Heart left ventricle (tissue), 16 donors: ENCODE measurements around the gene RBM8A. TPM values are rescaled to one million over a fixed set of nuclear protein-coding genes. Genes with fewer than 3 reads are reported as not detected.

Source experiments
- ATAC-seq, 4 donors: fragments of 200-7000 bp; cut with Tn5 transposase; one replicate each; pipeline ENCODE4 v1.9.1; 2020 to 2022; ENCODE audit warnings: moderate library complexity in 4 of 4, mild to moderate bottlenecking in 3 of 4, moderate number of reproducible peaks in 1 of 4
- DNase-seq, 5 donors: peaks; one replicate each; pipeline ENCODE4 v3.0.0-alpha.2; 2020
- H3K27ac ChIP-seq, 12 donors: fragments of 200-600 bp; sonication (generic) in 4 of 12; one replicate each; pipeline versions ENCODE4 v1.5.0 to v1.8.0; 2016 to 2022; ENCODE audit warnings: mild to moderate bottlenecking in 2 of 12
- H3K27me3 ChIP-seq, 9 donors: fragments of 200-600 bp; sonication (generic) in 2 of 9; one replicate each; pipeline versions ENCODE4 v1.5.1 to v1.8.0; 2016 to 2022; ENCODE audit warnings: mild to moderate bottlenecking in 3 of 9
- H3K36me3 ChIP-seq, 9 donors: fragments of 200-600 bp; sonication (generic) in 2 of 9; one replicate each; pipeline versions ENCODE4 v1.5.0 to v1.8.0; 2018 to 2022; ENCODE audit warnings: mild to moderate bottlenecking in 2 of 9
- H3K4me1 ChIP-seq, 12 donors: fragments of 200-600 bp; sonication (generic) in 4 of 12; one replicate each; pipeline versions ENCODE4 v1.5.0 to v1.8.0; 2016 to 2022; ENCODE audit warnings: mild to moderate bottlenecking in 3 of 12
- H3K4me3 ChIP-seq, 12 donors: fragments of 200-600 bp; sonication (generic) in 4 of 12; one replicate each; pipeline versions ENCODE4 v1.5.0 to v1.8.0; 2017 to 2022; ENCODE audit warnings: mild to moderate bottlenecking in 9 of 12, moderate library complexity in 4 of 12
- H3K9me3 ChIP-seq, 12 donors: fragments of 200-600 bp; sonication (generic) in 4 of 12; one replicate each; pipeline versions ENCODE4 v1.5.0 to v1.8.0; 2016 to 2022; ENCODE audit warnings: mild to moderate bottlenecking in 1 of 12
- CTCF ChIP-seq, 12 donors: fragments of 200-600 bp; sonication (generic) in 4 of 12; IDR thresholded peaks; one replicate each; pipeline versions ENCODE4 v1.5.0 to v1.8.0; 2018 to 2022; ENCODE audit warnings: antibody characterized with exemption in 12 of 12, mild to moderate bottlenecking in 5 of 12
- POLR2A ChIP-seq, 2 donors: fragments of 450-650 bp; IDR thresholded peaks; one replicate each; pipeline ENCODE4 v1.6.1; 2017; ENCODE audit warnings: antibody characterized with exemption in 2 of 2, mild to moderate bottlenecking in 2 of 2, moderate library complexity in 2 of 2
- WGBS, 4 donors: extraction: QIAGEN DNeasy Blood & Tissue Kit in 2 of 4; methylation state at CpG; one replicate each; pipeline versions ENCODE4 v1.1.5 to v1.1.7; 2013 to 2018; 5-methylcytosine and 5-hydroxymethylcytosine counted together
- intact Hi-C, 10 donors: fragments of 100-400 bp; cut with DNase I; formaldehyde crosslinking; loops; one replicate each; pipeline versions ENCODE4 v1.11.1 to v1.14.2; 2022
- polyA plus RNA-seq, 2 donors: library from polyadenylated mRNA; stranded (reverse); fragments of 200-250 nt; gene quantifications; one replicate each; pipeline ENCODE4 v1.2.3, GENCODE V29; 2013
- total RNA-seq, 9 donors: library from RNA; depleted of rRNA in 2 of 9; stranded (reverse); fragments of >200 nt in 2 of 9; fragmentation: NEBNext Ultra II Directional in 3 of 9; extraction: Animal tissue kit (Norgen Biotek cat#: 25700) in 3 of 9; gene quantifications; one replicate each; pipeline versions ENCODE4 v1.1.0 to v1.2.4, GENCODE V29; 2016 to 2023
- donor health status: ischemic (EF 13 %, LVEDD 7.1; RV severe dilation, severe dysfunction).
- donor health status: healthy with polysubstance abuse.
- donor health status: DM: no; HTN: yes; CAD: no.
- donor health status: DM: no; HTN: no; CAD: no.
- donor health status: ischemic (EF 25% LVEDD 6.9; RV normal size, moderate dysfunction).
- donor health status: ischemic (EF 25% LVEDD 5.7; RV mildly dilated, moderate dysfunction).
- donor health status: healthy.
- donor health status: DM: yes; HTN: yes; CAD: no.
- donor health status: ischemic (EF 35%, LVEDD 5.7; RV mildly dilated, moderate dysfunction).
- donor health status: nonischemic (EF 11% LVEDD 7.7; RV severe dilation, severe dysfunction).
- donor health status: DM: yes; HTN: yes; CAD: no.
- donor health status: PGD.
- donor health status: ischemic (EF 29% LVEDD 5.4; RV normal size, mild dysfunction).
- donor health status: nonischemic (EF 23%, LVEDD 6.1; RV moderate dilation, normal function).

The RBM8A gene
- total and polyA plus RNA-seq, 11 donors, result 57.9 to 186 (median 75.7) TPM

DNA sequence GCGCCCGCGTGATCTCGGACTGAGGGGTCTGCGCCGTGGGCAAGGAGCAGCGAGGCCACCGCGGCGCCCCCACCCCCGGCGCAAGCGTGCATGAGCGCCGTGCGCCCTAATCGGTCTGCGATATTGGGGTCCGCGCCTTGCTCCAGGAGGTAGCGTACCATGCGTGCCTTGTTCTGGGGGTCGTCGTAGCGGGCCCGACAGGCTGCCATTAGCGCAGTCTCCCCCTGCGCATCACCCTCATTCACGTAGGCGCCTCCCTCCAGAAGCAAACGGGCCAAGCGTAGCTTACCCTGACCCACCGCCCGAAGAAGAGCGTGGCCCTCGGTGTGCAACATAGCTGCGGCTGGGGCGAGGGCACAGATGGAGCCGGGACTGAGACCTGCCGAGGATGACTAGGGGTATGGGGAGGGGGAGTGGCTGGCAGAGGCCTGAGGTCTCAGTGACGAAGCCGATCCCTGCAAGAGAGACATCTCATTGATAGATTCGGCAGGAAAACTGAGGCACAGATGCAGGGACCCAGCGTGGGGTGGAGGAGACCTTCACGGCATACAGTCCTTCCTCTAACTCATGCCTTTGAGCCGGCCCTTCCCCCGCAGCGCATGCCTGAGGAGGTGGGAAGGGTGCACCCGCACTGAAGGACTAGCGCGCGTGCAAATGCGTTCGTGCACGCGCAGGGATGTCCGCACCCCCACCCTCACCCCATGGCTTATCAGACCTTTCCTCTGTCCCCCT lies 34.3 kb upstream of the RBM8A start:
- DNase-seq (peak; percentile 55 to 67 (median 62)), ATAC-seq (peak in 1 of 4 donors; percentile 2)
- no peak for TF ChIP-seq CTCF (IDR thresholded peaks at IDR 0.05)
- TF ChIP-seq POLR2A (IDR thresholded peaks at IDR 0.05), result no peak
- Histone ChIP-seq H3K4me3 (peak overlapping the region; percentile 38 to 82 (median 71)), H3K4me1 (peaks cover 0 to 74% (median 42%) of the 10 kb centered on the region in 12 donors), H3K36me3 (no peaks in the 10 kb centered on the region), H3K27me3 (no peaks in the 10 kb centered on the region), H3K9me3 (no peaks in the 10 kb centered on the region), H3K27ac (peak overlapping the region; percentile 71 to 98 (median 92))
- WGBS, 4 donors, result 0 to 2% (median 1%) methylated on average over 24 to 57 of the region's 57 CpGs
- intact Hi-C loops, result loop anchor here in 5 of 10 donors (5.0 to 10.0 kb wide), 4 partner anchors 34 to 107 kb away; partner anchors contain the start of genes RBM8A (in 2 of the 5), PIAS3 (in 1 of the 5) and TXNIP (in 1 of the 5)

GRCh38 chr1:145961109-145961424 lies 33.8 kb upstream of the RBM8A start:
- Histone ChIP-seq H3K4me1 (peaks cover 0 to 80% (median 47%) of the 10 kb centered on the region in 12 donors), H3K4me3 (peak overlapping the region; percentile 38 to 82 (median 71)), H3K27me3 (no peaks in the 10 kb centered on the region), H3K27ac (peak overlapping the region; percentile 71 to 98 (median 92)), H3K36me3 (no peaks in the 10 kb centered on the region), H3K9me3 (no peaks in the 10 kb centered on the region)
- WGBS, 4 donors, result 0 to 1% (median 0%) methylated on average over 5 to 22 of the region's 22 CpGs
- intact Hi-C loops, result loop anchor here in 5 of 10 donors (5.0 to 10.0 kb wide), 4 partner anchors 34 to 106 kb away; partner anchors contain the start of genes RBM8A (in 2 of the 5), PIAS3 (in 1 of the 5) and TXNIP (in 1 of the 5)
- DNase-seq (peak in 1 of 5 donors; percentile 45), ATAC-seq (no peak)
- TF ChIP-seq CTCF (IDR thresholded peaks at IDR 0.05) (no peak), POLR2A (IDR thresholded peaks at IDR 0.05) (no peak)

- intact Hi-C loops, result loop anchor here in 5 of 10 donors (5.0 to 10.0 kb wide), 4 partner anchors 33 to 106 kb away; partner anchors contain the start of genes RBM8A (in 2 of the 5), PIAS3 (in 1 of the 5) and TXNIP (in 1 of the 5)
- WGBS, 4 donors, result 0 to 1% (median 1%) methylated on average over 33 to 44 of the region's 44 CpGs
- Histone ChIP-seq H3K4me1 (peaks cover 1 to 82% (median 51%) of the 10 kb centered on the region in 12 donors), H3K9me3 (no peaks in the 10 kb centered on the region), H3K27ac (peak overlapping the region; percentile 71 to 98 (median 92)), H3K27me3 (no peaks in the 10 kb centered on the region), H3K36me3 (peaks cover 0 to under 1% (median 0%) of the 10 kb centered on the region in 9 donors), H3K4me3 (peak overlapping the region; percentile 38 to 82 (median 71))
- DNase-seq (peak; percentile 89 to 94 (median 93)), ATAC-seq (peak; percentile 23 to 60 (median 47))
- TF ChIP-seq CTCF (IDR thresholded peaks at IDR 0.05) (peak in 8 of 12 donors; percentile 4 to 43 (median 27)), POLR2A (IDR thresholded peaks at IDR 0.05) (peak in 1 of 2 donors; percentile 86)
These were observed 33.3 kb upstream of the RBM8A start for GRCh38 chr1:145960468-145961108.
